ENCODE results near the gene MLLT6.

MLLT6 gene

DNA sequence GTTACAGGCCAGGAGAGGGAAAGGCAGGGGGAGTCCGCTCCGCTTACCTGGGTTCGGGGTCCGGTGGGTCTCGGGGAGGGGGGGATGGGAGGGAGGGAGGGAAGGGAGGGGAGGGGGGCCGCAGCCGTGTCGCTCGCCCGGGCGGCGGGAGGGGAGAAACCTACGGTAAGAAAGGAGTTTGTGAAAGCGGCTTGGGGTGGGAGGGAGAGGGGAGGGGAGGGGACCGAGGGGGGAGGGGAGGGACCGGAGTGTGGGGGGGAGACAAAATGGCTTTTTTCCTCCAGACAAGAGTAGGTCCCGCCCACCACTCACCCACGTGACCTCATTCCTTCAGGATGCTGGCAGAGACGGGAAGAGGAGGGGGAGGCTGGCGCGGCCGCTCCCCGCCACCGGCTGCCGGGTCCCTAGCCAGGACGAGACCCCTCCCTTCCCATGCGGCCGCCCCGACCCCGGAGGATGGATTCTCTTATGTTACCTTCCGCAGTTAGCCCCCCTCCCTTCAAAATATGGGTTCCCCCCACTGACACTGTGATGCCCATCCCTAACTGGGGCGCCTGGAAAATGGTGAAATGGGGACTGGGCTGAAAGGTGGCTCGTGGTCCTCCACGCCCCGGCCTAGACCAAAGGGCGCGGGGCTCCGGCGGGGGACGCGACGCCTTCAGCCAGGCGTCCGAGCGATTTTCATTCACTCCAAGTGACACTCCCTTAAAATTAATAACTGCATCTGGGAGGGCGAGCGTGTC, 43.2 kb downstream of the MLLT6 start, which contains the start of gene PCGF2:
PCGF2 (minus strand) TSS at position 188 of the 743 bp plus-strand sequence. CDS start 7,934 bp downstream, outside the sequence.
- ATAC-seq (no peak), DNase-seq (ENCODE audit: low spot score in 2 of 2) (no peak)
- Mint-ChIP-seq H3K27ac (no peak within 1 kb of the TSS), H3K4me1 (peaks cover 65% of the 10 kb centered on the region), H3K9me3 (no peaks in the 10 kb centered on the region), H3K36me3 (peaks cover 26% of the 10 kb centered on the region), H3K4me3 (peak within 1 kb of the TSS; percentile 85)

- H3K4me1 Mint-ChIP-seq = peaks cover 66% of the 10 kb centered on the region
Measured at GRCh38 chr17:38748892-38749222, 43.8 kb downstream of the MLLT6 start.

DNA sequence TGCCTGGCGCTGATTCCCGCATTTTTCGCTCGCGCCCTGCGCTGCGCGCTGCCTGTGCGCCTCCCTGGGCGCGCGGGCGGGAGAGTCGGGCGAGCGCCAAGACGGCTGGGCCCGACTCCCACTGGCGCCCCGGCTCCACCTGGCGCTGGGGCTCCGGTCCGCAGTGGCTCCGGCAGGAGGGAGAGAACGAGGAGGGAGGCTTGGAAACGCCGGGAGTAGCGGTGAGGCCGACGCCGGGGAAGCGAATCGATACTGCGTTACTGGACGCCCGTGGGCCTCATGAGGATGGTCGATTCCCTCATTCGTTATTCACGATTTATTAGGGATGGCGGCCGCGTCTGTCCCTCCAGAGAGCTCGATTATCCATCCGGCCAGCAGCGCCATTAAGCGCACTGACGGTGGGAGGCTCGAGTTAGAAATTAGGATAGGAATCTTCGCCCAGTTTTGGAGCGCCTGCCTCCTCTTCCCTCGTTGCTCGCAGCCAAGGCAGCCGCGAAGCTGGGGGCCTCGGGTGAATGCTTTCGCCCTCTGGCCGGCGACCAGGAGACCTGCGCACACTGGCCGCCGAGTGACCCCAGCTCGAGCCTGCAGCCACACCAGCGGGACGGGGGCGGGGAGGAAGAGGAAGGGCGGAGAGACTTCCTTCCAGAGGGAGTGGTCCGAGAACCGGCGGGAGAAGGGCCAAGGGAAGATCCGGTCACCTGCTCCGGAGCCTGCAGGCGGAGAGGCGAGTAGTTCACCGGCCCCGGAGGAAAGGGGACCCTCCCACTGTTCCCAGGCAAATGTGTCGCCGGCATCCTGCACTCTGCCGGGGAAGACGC, 44.4 kb downstream of the MLLT6 start:
- ATAC-seq = no peak
- DNase-seq (ENCODE audit: low spot score in 2 of 2) = peak in 1 of 2 donors; percentile 69
- Mint-ChIP-seq H3K4me1 (peaks cover 69% of the 10 kb centered on the region), H3K36me3 (peaks cover 37% of the 10 kb centered on the region), H3K27ac (no peak overlapping the region), H3K4me3 (peak overlapping the region; percentile 85), H3K9me3 (no peaks in the 10 kb centered on the region)

More at GRCh38 chr17:38748892-38749222, 43.8 kb downstream of the MLLT6 start:
- DNase-seq (ENCODE audit: low spot score in 2 of 2) (no peak), ATAC-seq (no peak)
- Mint-ChIP-seq H3K27ac (no peak overlapping the region), H3K36me3 (peaks cover 31% of the 10 kb centered on the region), H3K4me3 (peak overlapping the region; percentile 85), H3K9me3 (no peaks in the 10 kb centered on the region)

DNA sequence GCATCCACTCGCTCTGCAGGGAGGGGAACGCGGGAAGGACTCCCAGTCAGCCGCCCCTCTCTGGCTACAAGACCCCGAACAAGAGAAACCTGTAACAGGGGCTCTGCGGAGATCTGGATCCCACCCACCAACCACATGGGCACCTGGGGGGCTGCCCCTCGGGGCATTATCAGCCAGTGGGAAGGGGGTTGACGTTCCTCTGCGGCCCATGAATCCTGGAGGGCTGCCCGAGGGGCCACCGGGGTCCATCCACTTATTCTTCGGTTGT, 44.9 kb downstream of the MLLT6 start:
- Mint-ChIP-seq H3K9me3 (no peaks in the 10 kb centered on the region), H3K4me3 (peak overlapping the region; percentile 85), H3K27ac (no peak overlapping the region), H3K36me3 (peaks cover 43% of the 10 kb centered on the region), H3K4me1 (peaks cover 73% of the 10 kb centered on the region)
- DNase-seq (ENCODE audit: low spot score in 2 of 2) (no peak), ATAC-seq (no peak)

- peak overlapping the region; percentile 85 for H3K4me3 Mint-ChIP-seq
Measured at GRCh38 chr17:38750312-38751121, 45.4 kb downstream of the MLLT6 start.

DNA sequence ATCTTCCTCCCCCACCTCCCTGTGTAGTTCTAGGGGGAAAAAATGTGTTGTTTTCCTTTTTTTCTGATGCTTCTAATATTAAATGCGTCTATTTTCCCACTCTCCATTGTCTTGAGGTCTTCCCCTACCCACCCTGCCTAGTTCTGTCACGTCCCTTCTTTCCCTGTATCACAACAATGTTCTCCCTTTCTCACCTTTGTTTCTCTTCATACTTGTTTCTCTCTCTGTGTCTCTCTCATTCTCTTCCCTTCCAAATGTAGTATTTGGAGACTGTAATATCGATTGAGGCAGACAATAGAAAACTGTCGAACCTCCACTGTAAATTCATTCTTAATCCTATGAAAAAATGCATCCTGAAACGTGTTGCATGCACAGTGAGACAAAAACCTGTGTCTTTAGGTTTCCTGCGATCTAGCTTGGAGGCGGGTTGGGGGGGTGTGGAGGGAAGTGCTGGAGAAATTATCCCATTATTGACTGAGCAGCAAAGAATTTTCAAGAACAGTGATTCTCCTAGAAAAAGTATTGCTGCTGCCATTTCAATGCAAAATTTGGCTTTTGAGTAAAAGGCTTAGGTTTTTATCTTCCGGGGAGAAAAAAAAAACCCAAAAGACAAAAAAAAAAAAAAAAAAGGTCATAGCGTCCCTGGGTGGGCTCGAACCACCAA, 46.2 kb downstream of the MLLT6 start:
- H3K36me3 Mint-ChIP-seq = peaks cover 56% of the 10 kb centered on the region
- peak overlapping the region; percentile 85 for H3K4me3 Mint-ChIP-seq
- peak overlapping the region; percentile 96 for H3K27ac Mint-ChIP-seq
- H3K9me3 Mint-ChIP-seq = no peaks in the 10 kb centered on the region
- H3K4me1 Mint-ChIP-seq = peaks cover 67% of the 10 kb centered on the region
- no peak for ATAC-seq
- no peak for DNase-seq (ENCODE audit: low spot score in 2 of 2)

More at GRCh38 chr17:38750312-38751121, 45.4 kb downstream of the MLLT6 start:
- no peak for DNase-seq (ENCODE audit: low spot score in 2 of 2)
- ATAC-seq = no peak
- H3K9me3 Mint-ChIP-seq = no peaks in the 10 kb centered on the region
- peak overlapping the region; percentile 96 for H3K27ac Mint-ChIP-seq
- peaks cover 73% of the 10 kb centered on the region for H3K4me1 Mint-ChIP-seq
- peaks cover 48% of the 10 kb centered on the region for H3K36me3 Mint-ChIP-seq

GRCh38 chr17:38751808-38752307, 46.8 kb downstream of the MLLT6 start:
- Mint-ChIP-seq H3K9me3 (no peaks in the 10 kb centered on the region), H3K4me1 (peaks cover 61% of the 10 kb centered on the region), H3K36me3 (peaks cover 61% of the 10 kb centered on the region), H3K4me3 (peak overlapping the region; percentile 85), H3K27ac (peak overlapping the region; percentile 96)
- DNase-seq (ENCODE audit: low spot score in 2 of 2) (peak; percentile 88 to 97), ATAC-seq (peak; percentile 58)

DNA sequence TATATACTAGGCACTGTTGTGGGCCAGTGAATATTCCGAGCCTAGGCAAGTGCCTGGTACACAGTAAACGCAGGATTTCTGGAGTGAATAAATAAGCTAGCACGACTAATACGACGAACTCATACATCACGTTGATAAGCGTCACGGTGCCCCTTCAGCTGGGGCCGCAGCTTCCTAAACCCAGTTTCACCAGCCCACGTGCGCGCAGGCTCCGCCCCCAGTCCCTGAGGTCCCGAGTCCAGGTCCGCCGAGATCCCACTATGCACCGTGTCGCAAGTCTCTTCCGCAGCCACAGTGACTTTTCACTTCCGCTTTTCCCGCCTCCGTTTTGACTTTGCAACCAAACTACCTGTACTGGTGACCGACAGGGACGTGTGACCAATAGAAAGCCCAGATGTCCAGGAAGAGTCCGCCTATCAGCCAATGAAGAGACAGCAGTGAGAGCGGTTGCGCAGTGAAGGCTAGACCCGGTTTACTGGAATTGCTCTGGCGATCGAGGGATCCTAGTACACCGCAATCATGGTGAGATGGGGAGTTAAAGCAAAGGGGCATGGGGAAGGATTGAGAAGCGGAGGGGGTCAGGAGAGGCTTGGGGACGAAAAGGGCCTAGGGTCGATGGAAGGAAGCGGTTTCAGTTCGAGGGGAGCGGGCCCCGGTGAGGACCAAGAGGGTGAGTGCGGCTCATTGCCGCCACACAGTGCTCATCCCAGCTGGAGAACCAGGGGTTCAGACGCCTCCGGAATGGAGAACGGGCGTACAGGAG, 47.4 kb downstream of the MLLT6 start, which contains the start of gene PSMB3:
PSMB3 (plus strand) TSS at position 434 of the 763 bp plus-strand sequence; CDS start at position 520, 86 bp downstream.
- H3K36me3 Mint-ChIP-seq = peaks cover 68% of the 10 kb centered on the region
- H3K4me1 Mint-ChIP-seq = peaks cover 59% of the 10 kb centered on the region
- no peaks in the 10 kb centered on the region for H3K9me3 Mint-ChIP-seq
- peak within 1 kb of the TSS; percentile 85 for H3K4me3 Mint-ChIP-seq
- peak within 1 kb of the TSS; percentile 96 for H3K27ac Mint-ChIP-seq
- DNase-seq (ENCODE audit: low spot score in 2 of 2) = peak; percentile 79 to 97
- peak; percentile 95 for ATAC-seq

DNA sequence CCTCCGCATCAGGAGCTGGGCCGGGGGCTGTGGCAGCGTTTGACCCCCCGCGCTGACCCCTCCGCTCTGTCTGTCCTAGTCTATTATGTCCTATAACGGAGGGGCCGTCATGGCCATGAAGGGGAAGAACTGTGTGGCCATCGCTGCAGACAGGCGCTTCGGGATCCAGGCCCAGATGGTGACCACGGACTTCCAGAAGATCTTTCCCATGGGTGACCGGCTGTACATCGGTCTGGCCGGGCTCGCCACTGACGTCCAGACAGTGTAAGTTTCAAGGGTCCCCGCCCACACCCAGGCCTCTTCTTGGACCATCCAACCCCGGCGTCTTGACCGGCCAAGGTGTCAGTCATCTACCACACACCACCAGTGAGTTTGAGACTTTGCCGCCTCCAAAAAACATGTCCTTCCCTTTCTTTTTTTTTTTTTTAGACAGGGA, 48.0 kb downstream of the MLLT6 start:
- peak overlapping the region; percentile 96 for H3K27ac Mint-ChIP-seq
- no peaks in the 10 kb centered on the region for H3K9me3 Mint-ChIP-seq
- ATAC-seq (no peak), DNase-seq (ENCODE audit: low spot score in 2 of 2) (no peak)
- peak overlapping the region; percentile 85 for H3K4me3 Mint-ChIP-seq
- H3K4me1 Mint-ChIP-seq = peaks cover 53% of the 10 kb centered on the region
- peaks cover 74% of the 10 kb centered on the region for H3K36me3 Mint-ChIP-seq

- peaks cover 100% of the 10 kb centered on the region for H3K36me3 Mint-ChIP-seq
- H3K27ac Mint-ChIP-seq = peak overlapping the region; percentile 89
- H3K9me3 Mint-ChIP-seq = no peaks in the 10 kb centered on the region
- peak; percentile 60 for ATAC-seq
- no peak for DNase-seq (ENCODE audit: low spot score in 2 of 2)
- no peak overlapping the region for H3K4me3 Mint-ChIP-seq
- peaks cover 22% of the 10 kb centered on the region for H3K4me1 Mint-ChIP-seq
Measured at GRCh38 chr17:38761612-38762011, 56.5 kb downstream of the MLLT6 start.

- Mint-ChIP-seq H3K9me3 (no peaks in the 10 kb centered on the region), H3K36me3 (peaks cover 100% of the 10 kb centered on the region), H3K4me3 (no peak overlapping the region), H3K27ac (peak overlapping the region; percentile 89), H3K4me1 (peaks cover 22% of the 10 kb centered on the region)
- no peak for DNase-seq (ENCODE audit: low spot score in 2 of 2)
- ATAC-seq = no peak
Measured at GRCh38 chr17:38762231-38762630, 57.2 kb downstream of the MLLT6 start.

DNA sequence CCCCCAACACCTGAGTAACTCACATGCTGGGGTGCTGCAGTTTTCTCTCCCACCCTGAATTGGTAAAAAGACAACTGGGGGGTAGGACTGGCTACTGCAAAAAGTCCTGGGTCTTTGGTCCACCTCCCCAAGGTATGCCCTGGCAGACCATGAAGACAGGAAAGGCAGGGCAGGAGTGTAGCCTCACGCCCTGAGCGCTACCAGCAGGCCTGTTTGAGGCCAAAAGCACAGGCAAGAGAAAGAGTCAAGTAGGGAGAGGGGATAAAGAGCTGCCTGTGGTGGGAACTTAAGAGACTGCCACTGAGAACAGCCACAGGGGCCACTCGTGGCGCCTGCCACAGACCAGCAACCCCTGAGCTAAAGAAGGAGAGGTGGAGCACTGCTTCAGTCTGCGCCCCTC, 61.3 kb downstream of the MLLT6 start:
- H3K4me1 Mint-ChIP-seq = peaks cover 12% of the 10 kb centered on the region
- peaks cover 94% of the 10 kb centered on the region for H3K36me3 Mint-ChIP-seq
- H3K4me3 Mint-ChIP-seq = no peak overlapping the region
- H3K27ac Mint-ChIP-seq = peak overlapping the region; percentile 54
- no peaks in the 10 kb centered on the region for H3K9me3 Mint-ChIP-seq
- DNase-seq (ENCODE audit: low spot score in 2 of 2) = no peak
- ATAC-seq = no peak

- Mint-ChIP-seq H3K9me3 (no peaks in the 10 kb centered on the region), H3K27ac (peak overlapping the region; percentile 71), H3K4me1 (peaks cover 6% of the 10 kb centered on the region), H3K4me3 (no peak overlapping the region), H3K36me3 (peaks cover 93% of the 10 kb centered on the region)
- ATAC-seq (no peak), DNase-seq (ENCODE audit: low spot score in 2 of 2) (no peak)
Measured at GRCh38 chr17:38768417-38768816, 63.3 kb downstream of the MLLT6 start.

DNA sequence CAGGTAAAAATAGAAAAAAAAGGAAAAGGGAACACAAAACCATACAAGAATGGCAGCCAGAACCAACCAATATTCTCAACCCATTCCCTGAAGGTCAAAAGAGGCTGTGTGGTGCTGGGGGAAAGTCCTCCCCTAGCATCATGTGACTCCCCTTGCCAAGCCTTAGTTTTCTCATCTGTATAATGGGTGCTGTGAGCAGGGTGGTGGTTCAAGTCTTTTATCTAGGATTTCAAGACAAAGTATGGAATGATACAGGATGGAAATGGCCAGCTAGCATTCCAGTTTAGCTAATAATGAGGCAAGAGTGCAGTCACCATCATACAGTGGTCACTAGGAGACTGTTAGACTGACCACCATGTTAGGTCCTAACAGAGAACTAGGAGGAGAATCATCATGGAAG, 68.2 kb downstream of the MLLT6 start:
- Mint-ChIP-seq H3K27ac (no peak overlapping the region), H3K9me3 (no peaks in the 10 kb centered on the region), H3K36me3 (peaks cover 93% of the 10 kb centered on the region), H3K4me3 (no peak overlapping the region), H3K4me1 (no peaks in the 10 kb centered on the region)
- no peak for ATAC-seq
- no peak for DNase-seq (ENCODE audit: low spot score in 2 of 2)
